ENCODE data around the gene PUS7. TPM values are rescaled to one million over a fixed set of nuclear protein-coding genes. Genes with fewer than 3 reads are reported as not detected.
"Not testable (repeated sequence)": the region's sequence is repeated elsewhere in the genome, so short reads cannot be mapped to it uniquely, and the experiment has no call there.

The PUS7 gene
- total RNA-seq, 8 experiments from 2014 or later, result 7.2 to 42.6 (median 14.3) TPM

DNA sequence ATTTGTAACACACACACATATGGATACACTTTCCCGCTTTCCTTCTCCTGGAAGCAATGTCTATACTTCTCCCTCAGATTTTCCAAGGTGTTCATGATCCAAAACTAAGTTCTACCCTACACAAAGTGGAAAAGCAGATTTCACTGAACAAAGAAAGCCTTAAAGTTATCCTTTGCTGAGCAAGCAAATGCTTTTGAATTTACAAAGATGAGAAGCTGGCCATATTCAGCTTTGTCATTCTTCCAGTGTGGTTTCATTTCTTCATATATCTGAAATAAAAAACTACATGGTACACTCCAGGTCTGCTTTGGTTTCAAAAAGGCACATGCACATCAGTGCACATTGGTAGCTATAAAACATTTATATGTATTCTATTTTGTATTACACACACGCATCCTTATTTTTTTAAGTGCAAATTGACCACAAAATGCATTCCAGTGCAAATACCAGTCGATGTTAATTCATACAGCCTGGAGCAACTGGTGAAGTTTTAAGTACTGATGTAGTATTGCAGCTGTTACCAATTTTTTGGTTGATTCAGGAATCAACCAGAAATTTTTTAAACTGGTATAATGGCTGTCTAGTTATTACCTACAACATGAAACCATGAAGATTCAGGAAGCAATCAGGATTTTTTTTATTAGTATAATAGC, 67.8 kb downstream of the PUS7 start:
- 0 to 100% (median 58%) methylated on average over 1 to 3 of the region's 3 CpGs; no CpG with 5 or more reads in 1 of the 10 experiments for WGBS, 10 experiments
- H3K4me1 ChIP-seq (replicated peaks in 1 of 2), result no peaks in the 10 kb centered on the region
- no peak overlapping the region for H3K4me3 ChIP-seq
- in situ Hi-C loops (cut with MboI; ENCODE audit: low pct_unique_long_range_greater_than_20kb in 2 of 9, low sequenced_read_pairs in 9 of 9, unreplicated experiment in 9 of 9), result no loop called here
- ATAC-seq (replicated peaks in 6 of 8), result peak in 3 of 8 experiments; percentile 92 to 99 (median 99)
- H3K27ac ChIP-seq, result no peak overlapping the region

DNA sequence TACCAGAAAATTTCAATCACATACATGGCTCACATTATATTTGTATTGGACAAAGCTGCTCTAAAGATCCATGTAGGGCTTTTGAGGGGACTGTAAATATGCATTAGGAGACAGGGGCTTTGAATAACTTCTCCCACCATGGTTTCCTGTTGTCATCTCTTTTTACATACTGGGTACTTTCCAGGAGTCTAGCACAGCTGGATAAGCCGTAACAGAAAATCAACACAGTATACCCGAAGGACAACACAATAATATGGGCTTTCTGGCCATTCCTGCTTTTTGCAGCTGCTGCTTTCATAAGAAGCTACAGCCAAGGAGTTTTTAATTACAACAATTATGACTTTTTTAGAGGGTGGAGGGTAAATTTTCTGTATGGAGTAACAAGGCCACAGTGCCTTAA, 70.0 kb downstream of the PUS7 start:
- in situ Hi-C loops (cut with MboI; ENCODE audit: low pct_unique_long_range_greater_than_20kb in 2 of 9, low sequenced_read_pairs in 9 of 9, unreplicated experiment in 9 of 9), result no loop called here
- no peak for ATAC-seq (replicated peaks in 6 of 8)
- 20 to 100% (median 94%) methylated on average over 1 to 2 of the region's 2 CpGs; no CpG with 5 or more reads in 3 of the 10 experiments for WGBS, 10 experiments
- Histone ChIP-seq H3K4me3 (no peak overlapping the region), H3K27ac (no peak overlapping the region), H3K4me1 (replicated peaks in 1 of 2) (no peaks in the 10 kb centered on the region)

DNA sequence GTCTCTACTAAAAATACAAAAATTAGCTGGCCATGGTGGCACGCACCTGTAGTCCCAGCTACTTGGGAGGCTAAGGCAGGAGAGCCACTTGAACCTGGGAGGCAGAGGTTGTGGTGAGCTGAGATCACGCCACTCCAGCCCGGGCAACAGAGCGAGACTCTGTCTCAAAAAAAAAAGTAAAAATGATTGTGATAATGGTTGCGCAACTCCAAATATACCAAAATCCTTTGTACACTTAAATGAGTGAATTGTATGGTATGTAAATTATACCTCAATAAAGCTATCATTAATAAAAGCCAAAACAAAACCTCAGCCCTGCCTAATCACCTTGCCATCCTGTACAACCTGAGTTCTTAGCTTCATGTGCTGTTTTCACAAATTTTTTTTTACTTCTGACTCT, 71.2 kb downstream of the PUS7 start:
- WGBS, 10 experiments, result 94 to 100% (median 100%) methylated on average over 1 to 5 of the region's 5 CpGs; no CpG with 5 or more reads in 4 of the 10 experiments
- in situ Hi-C loops (cut with MboI; ENCODE audit: low pct_unique_long_range_greater_than_20kb in 2 of 9, low sequenced_read_pairs in 9 of 9, unreplicated experiment in 9 of 9); H3K4me1 ChIP-seq (replicated peaks in 1 of 2); ATAC-seq (replicated peaks in 6 of 8); H3K27ac ChIP-seq; H3K4me3 ChIP-seq: not testable (repeated sequence)

DNA sequence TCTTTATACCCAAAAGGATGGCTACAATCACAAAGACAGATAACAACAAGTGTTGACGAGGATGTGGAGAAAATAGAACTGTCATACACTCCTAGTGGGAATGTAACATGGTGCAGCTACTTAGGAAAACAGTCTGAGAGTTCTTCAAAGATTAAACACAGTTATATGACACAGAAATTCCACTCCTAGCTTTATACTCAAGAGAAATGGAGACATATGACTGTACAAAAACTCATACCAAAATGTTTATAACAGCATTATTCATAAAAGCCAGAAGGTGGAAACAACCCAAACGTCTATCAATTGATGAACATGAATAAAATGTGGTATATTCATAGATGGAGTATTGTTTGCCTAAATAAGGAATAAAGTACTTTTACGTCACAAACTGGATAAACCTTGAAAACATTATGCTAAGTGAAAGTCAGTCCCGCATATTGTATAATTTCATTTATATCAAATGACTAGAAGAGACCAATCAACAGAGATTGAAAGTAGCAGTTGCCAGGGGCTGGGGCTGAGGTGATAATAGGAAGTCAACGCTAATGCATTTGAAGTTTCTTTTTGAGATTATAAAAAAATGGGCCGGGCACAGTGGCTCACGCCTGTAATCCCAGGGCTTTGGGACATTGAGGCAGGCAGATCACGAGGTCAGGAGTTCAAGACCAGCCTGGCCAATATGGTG, 71.8 kb downstream of the PUS7 start:
- in situ Hi-C loops (cut with MboI; ENCODE audit: low pct_unique_long_range_greater_than_20kb in 2 of 9, low sequenced_read_pairs in 9 of 9, unreplicated experiment in 9 of 9), result no loop called here
- 60 to 100% (median 86%) methylated on average over 1 to 8 of the region's 8 CpGs for WGBS, 10 experiments
- peak in 1 of 8 experiments; percentile 19 for ATAC-seq (replicated peaks in 6 of 8)

DNA sequence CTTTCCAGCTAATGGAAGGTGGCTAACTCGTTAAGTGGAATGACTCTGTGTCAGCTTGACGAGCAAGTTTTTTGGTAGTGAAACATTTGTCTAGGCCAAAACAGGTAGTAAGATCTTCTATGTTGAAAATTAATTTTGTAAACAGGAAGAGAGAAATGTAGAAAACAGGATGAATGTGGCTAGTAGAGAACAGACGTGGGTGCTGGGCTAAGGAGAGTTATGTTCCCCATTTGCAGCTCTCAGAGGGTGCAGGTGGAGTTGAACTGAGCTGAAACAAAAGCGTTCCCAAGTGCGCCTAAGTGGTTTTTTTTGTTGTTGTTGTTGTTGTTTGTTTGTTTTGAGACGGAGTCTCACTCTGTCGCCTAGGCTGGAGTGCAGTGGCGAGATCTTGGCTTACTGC, 73.9 kb downstream of the PUS7 start:
- Histone ChIP-seq H3K4me3 (no peak overlapping the region), H3K27ac (no peak overlapping the region), H3K4me1 (replicated peaks in 1 of 2) (no peaks in the 10 kb centered on the region)
- ATAC-seq (replicated peaks in 6 of 8), result no peak
- in situ Hi-C loops (cut with MboI; ENCODE audit: low pct_unique_long_range_greater_than_20kb in 2 of 9, low sequenced_read_pairs in 9 of 9, unreplicated experiment in 9 of 9), result no loop called here
- WGBS, 10 experiments, result 79 to 100% (median 98%) methylated on average over 1 to 5 of the region's 8 CpGs; no CpG with 5 or more reads in 3 of the 10 experiments

More for the DNA sequence above, 71.8 kb downstream of the PUS7 start:
- Histone ChIP-seq H3K4me1 (replicated peaks in 1 of 2) (no peaks in the 10 kb centered on the region), H3K4me3 (no peak overlapping the region), H3K27ac (no peak overlapping the region)

DNA sequence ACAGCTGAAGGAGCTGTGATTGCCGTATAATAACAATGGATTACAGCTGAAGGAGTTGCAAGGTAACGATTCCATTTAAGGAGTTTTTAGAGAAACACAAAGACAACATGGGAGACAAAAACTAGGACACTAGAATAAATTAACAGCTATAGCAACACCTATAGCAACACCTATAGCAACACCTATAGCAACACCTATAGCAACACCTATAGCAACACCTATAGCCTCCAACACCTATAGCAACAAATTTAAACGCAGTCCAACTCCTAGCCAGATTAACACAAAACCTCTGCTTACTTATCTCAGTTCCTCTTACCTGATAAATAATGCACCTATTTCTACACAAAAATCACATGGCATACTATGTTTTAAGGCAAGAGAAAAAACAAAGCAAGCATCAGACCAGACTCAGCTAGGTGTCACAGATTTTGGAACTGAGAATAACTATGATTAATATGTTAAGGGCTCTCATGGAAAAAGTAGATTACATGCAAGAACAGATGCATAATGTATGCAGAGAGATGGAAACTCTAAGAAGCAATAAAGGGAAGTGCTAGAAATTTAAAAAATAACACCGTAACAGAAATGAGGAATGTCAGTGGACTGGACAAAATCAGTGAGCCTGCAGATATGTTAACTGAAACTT, 77.6 kb downstream of the PUS7 start:
- in situ Hi-C loops (cut with MboI; ENCODE audit: low pct_unique_long_range_greater_than_20kb in 2 of 9, low sequenced_read_pairs in 9 of 9, unreplicated experiment in 9 of 9), result no loop called here
- 43 to 100% (median 87%) methylated on average over 2 to 4 of the region's 4 CpGs for WGBS, 10 experiments
- peak in 3 of 8 experiments; percentile 74 to 84 (median 79) for ATAC-seq (replicated peaks in 6 of 8)
- Histone ChIP-seq H3K27ac (no peak overlapping the region), H3K4me1 (replicated peaks in 1 of 2) (no peaks in the 10 kb centered on the region), H3K4me3 (no peak overlapping the region)

DNA sequence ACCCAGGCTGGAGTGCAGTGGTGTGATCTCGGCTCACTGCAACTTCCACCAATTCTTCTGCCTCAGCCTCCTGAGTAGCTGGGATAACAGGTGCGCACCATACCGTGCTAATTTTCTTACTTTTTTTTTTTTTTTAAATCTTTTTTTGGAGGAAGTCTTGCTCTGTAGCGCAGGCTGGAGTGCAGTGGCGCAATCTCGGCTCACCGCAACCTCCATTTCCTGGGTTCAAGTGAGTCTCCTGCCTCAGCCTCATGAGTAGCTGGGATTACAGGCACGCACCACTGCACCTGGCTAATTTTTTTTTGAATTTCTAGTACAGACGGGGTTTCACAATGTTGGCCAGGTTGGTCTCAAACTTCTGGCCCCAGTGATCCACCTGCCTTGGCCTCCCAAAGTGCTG, 79.9 kb downstream of the PUS7 start:
- ATAC-seq (replicated peaks in 6 of 8); in situ Hi-C loops (cut with MboI; ENCODE audit: low pct_unique_long_range_greater_than_20kb in 2 of 9, low sequenced_read_pairs in 9 of 9, unreplicated experiment in 9 of 9); H3K4me1 ChIP-seq (replicated peaks in 1 of 2); H3K27ac ChIP-seq; H3K4me3 ChIP-seq: not testable (repeated sequence)
- 91 to 100% (median 95%) methylated on average over 4 to 9 of the region's 9 CpGs for WGBS, 10 experiments

DNA sequence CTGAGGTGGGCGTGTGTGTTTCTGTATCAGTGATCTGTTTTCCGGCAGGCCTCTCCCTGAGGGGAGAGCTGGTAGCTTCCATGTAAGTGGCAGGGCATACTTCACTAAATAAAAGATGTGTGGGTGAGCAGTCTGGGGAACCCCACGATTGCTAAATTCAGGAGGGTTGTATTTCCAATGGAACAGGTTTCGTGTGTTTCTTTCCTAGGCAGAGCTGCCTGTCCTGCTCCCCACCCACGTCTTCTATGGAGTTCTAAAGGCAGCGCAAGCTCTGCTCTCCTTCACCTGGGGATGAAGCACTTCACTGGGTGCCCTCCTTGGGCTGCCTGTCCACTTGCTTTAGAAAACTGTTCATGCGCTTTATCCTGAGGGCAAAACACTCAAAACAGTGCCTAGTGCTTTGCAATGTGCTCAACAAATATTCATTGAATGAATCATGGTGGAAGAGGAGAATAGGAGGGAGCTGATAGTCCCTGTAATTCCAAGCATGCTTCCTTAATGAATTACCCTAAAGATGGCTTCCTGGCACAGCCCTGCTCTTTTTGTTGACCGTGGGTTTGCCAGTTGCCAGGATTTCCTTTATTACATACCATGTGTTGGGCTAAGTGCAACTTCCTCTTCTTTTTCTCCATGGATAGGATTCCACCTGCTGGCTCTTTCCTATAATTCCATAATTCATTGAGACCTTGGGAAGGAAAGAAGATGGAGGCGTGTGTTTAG, 82.7 kb downstream of the PUS7 start:
- Histone ChIP-seq H3K27ac (no peak overlapping the region), H3K4me3 (no peak overlapping the region), H3K4me1 (replicated peaks in 1 of 2) (no peaks in the 10 kb centered on the region)
- in situ Hi-C loops (cut with MboI; ENCODE audit: low pct_unique_long_range_greater_than_20kb in 2 of 9, low sequenced_read_pairs in 9 of 9, unreplicated experiment in 9 of 9), result no loop called here
- 0 to 100% (median 90%) methylated on average over 1 to 5 of the region's 9 CpGs; no CpG with 5 or more reads in 3 of the 10 experiments for WGBS, 10 experiments
- peak in 6 of 8 experiments; percentile 13 to 83 (median 70) for ATAC-seq (replicated peaks in 6 of 8)

DNA sequence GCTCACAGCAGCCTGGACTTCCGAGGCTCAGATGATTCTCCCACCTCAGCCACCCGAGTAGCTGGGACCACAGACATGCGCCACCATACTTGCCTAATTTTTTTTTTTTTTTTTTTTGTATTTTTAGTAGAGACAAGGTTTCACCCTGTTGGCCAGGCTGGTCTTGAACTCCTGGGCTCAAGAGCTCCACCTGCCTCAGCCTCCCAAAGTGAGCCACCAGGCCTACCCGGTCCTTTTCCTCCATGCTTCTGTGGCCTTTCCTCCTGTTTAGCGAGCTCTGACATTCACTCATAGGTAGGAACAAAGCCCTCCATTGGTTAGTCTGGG, 83.3 kb downstream of the PUS7 start:
- Histone ChIP-seq H3K4me3 (no peak overlapping the region), H3K27ac (no peak overlapping the region), H3K4me1 (replicated peaks in 1 of 2) (no peaks in the 10 kb centered on the region)
- WGBS, 10 experiments, result 77 to 95% (median 88%) methylated on average over 3 to 5 of the region's 5 CpGs; no CpG with 5 or more reads in 3 of the 10 experiments
- ATAC-seq (replicated peaks in 6 of 8), result no peak
- in situ Hi-C loops (cut with MboI; ENCODE audit: low pct_unique_long_range_greater_than_20kb in 2 of 9, low sequenced_read_pairs in 9 of 9, unreplicated experiment in 9 of 9), result no loop called here

DNA sequence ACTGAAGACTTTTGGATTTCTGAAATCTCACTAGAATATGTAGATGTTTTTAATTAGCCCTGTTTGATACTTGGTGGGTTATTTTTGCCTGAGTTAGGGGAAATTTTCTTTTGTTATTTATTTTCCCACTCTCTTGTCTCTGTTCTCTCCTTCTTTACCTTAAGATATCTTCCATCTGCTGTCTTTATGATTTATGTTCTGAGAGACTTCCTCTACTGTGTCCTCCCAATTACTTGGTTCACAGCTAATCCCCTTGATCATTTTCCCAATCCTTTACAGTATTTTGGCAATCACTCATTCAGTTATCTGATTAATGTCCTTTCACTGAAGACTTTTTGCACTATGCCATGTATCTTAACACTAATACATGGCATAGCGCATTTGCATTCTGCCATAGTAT, 83.8 kb downstream of the PUS7 start:
- no peak for ATAC-seq (replicated peaks in 6 of 8)
- 70 to 100% (median 100%) methylated on average over 1 of the region's 1 CpG; no CpG with 5 or more reads in 3 of the 10 experiments for WGBS, 10 experiments
- no peaks in the 10 kb centered on the region for H3K4me1 ChIP-seq (replicated peaks in 1 of 2)
- H3K4me3 ChIP-seq, result no peak overlapping the region
- H3K27ac ChIP-seq, result no peak overlapping the region
- in situ Hi-C loops (cut with MboI; ENCODE audit: low pct_unique_long_range_greater_than_20kb in 2 of 9, low sequenced_read_pairs in 9 of 9, unreplicated experiment in 9 of 9), result no loop called here

DNA sequence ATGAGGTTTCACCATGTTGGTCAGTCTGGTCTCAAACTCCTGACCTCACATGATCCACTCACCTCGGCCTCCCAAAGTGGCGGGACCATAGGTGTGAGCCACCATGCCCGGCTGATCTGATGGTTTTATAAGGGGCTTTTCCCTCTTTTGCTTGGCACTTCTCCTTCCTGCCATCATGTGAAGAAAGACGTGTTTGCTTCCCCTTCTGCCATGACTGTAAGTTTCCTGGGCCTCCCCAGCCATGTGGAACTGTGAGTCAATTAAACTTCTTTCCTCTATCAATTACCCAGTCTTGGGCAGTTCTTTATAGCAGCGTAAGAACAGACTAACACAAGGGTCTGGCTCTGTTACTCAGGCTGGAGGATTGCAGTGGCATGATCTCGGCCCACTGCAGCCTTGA, 84.7 kb downstream of the PUS7 start:
- WGBS, 10 experiments, result 70 to 100% (median 84%) methylated on average over 1 to 4 of the region's 6 CpGs; no CpG with 5 or more reads in 4 of the 10 experiments
- in situ Hi-C loops (cut with MboI; ENCODE audit: low pct_unique_long_range_greater_than_20kb in 2 of 9, low sequenced_read_pairs in 9 of 9, unreplicated experiment in 9 of 9); ATAC-seq (replicated peaks in 6 of 8); H3K4me3 ChIP-seq; H3K27ac ChIP-seq; H3K4me1 ChIP-seq (replicated peaks in 1 of 2): not testable (repeated sequence)

DNA sequence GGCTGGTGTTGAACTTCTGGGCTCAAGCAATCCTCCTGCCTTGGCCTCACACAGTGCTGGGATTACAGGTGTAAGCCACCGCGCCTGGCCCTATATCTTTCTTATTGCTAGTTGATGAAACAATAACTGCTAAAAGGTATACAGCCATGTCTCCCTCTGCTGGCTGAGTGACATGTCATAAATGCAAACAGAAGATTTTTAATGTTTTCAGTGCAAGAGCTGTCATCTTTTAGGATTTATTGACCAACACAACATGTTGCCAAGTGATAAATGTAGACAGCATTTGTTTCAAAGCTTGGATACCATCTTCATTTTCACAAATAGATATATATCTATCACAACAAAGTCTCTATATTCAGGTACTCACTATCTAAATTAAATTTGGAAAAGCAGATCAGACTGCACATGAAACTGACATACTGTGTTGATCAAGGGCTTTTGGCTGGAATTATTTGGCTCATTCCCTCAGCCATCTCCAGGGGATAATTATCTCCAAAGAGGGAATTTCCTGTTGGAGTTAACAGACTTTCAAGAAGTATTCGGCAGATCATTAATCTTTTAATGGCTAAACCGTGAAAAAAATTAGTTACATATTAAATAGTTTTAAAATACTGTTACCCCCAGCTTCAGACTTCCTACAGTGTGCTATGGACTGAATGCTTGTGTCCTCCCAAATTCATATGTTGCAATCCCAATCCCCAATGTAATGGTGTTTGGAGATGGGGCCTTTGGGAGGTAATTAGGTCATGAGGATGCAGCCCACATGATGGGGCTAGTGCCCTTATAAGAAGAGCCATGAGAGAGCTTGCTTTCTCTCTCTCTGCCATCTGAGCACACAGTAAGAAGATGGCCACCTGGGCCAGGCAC, 92.1 kb downstream of the PUS7 start:
- ATAC-seq (replicated peaks in 6 of 8), result peak in 3 of 8 experiments; percentile 37 to 69 (median 40)

More for the DNA sequence above, 92.1 kb downstream of the PUS7 start:
- in situ Hi-C loops (cut with MboI; ENCODE audit: low pct_unique_long_range_greater_than_20kb in 2 of 9, low sequenced_read_pairs in 9 of 9, unreplicated experiment in 9 of 9), result no loop called here
- Histone ChIP-seq H3K4me1 (replicated peaks in 1 of 2) (no peaks in the 10 kb centered on the region), H3K27ac (no peak overlapping the region), H3K4me3 (no peak overlapping the region)
- 0 to 83% (median 33%) methylated on average over 1 to 4 of the region's 4 CpGs; no CpG with 5 or more reads in 1 of the 10 experiments for WGBS, 10 experiments
